ENCODE measurements around the gene ABCC1. TPM values are rescaled to one million over a fixed set of nuclear protein-coding genes. Genes with fewer than 3 reads are reported as not detected.

Gene ABCC1
- polyA plus RNA-seq, 1 donor, result 4.5 TPM

- DNase-seq, result no peak
These were observed 44.7 kb downstream of the ABCC1 start for GRCh38 chr16:15993946-15994665.

- no peak for DNase-seq
These were observed 47.2 kb downstream of the ABCC1 start for GRCh38 chr16:15996432-15997109.

GRCh38 chr16:16000685-16001084 lies 51.3 kb downstream of the ABCC1 start:
- no peak for DNase-seq

- no peak for DNase-seq
These were observed 52.3 kb downstream of the ABCC1 start for GRCh38 chr16:16001596-16002255.

- DNase-seq, result no peak
These were observed 54.4 kb downstream of the ABCC1 start for GRCh38 chr16:16003719-16004313.

- DNase-seq, result no peak
These were observed 54.9 kb downstream of the ABCC1 start for GRCh38 chr16:16004314-16004749.

GRCh38 chr16:16005721-16006120 lies 56.3 kb downstream of the ABCC1 start:
- DNase-seq, result no peak

GRCh38 chr16:16006650-16007049 lies 57.2 kb downstream of the ABCC1 start:
- no peak for DNase-seq

- no peak for DNase-seq
These were observed 58.3 kb downstream of the ABCC1 start for GRCh38 chr16:16007743-16008111.

- DNase-seq, result no peak
These were observed 59.2 kb downstream of the ABCC1 start for GRCh38 chr16:16008666-16009065.

- no peak for DNase-seq
These were observed 60.0 kb downstream of the ABCC1 start for GRCh38 chr16:16009401-16009800.

GRCh38 chr16:16010194-16010593 lies 60.8 kb downstream of the ABCC1 start:
- no peak for DNase-seq

GRCh38 chr16:16012144-16012543 lies 62.7 kb downstream of the ABCC1 start:
- no peak for DNase-seq

- DNase-seq, result no peak
These were observed 64.4 kb downstream of the ABCC1 start for GRCh38 chr16:16013812-16014211.

- DNase-seq, result no peak
These were observed 65.2 kb downstream of the ABCC1 start for GRCh38 chr16:16014329-16015224.

- no peak for DNase-seq
These were observed 66.4 kb downstream of the ABCC1 start for GRCh38 chr16:16015849-16016248.

- DNase-seq, result no peak
These were observed 67.1 kb downstream of the ABCC1 start for GRCh38 chr16:16016388-16016964.

GRCh38 chr16:16017812-16018211 lies 68.4 kb downstream of the ABCC1 start:
- DNase-seq, result no peak

GRCh38 chr16:16018705-16019104 lies 69.3 kb downstream of the ABCC1 start:
- DNase-seq, result no peak

- DNase-seq, result no peak
These were observed 70.1 kb downstream of the ABCC1 start for GRCh38 chr16:16019488-16019887.

GRCh38 chr16:16020291-16020690 lies 70.9 kb downstream of the ABCC1 start:
- DNase-seq, result no peak

- no peak for DNase-seq
These were observed 71.6 kb downstream of the ABCC1 start for GRCh38 chr16:16021020-16021419.
